Loucy (cell line): ENCODE results near the gene CLIC3.

Experiments
- H2AFZ ChIP-seq: fragments of 200-600 bp; sonication (generic); 2 replicates; pipeline ENCODE4 v1.6.0; 2016; ENCODE audit warnings: antibody characterized with exemption, mild to moderate bottlenecking, low read length, moderate library complexity
- H3F3A ChIP-seq: fragments of 200-600 bp; 2 replicates; pipeline ENCODE4 v1.6.0; 2016; ENCODE audit warnings: antibody characterized with exemption, low read depth, mild to moderate bottlenecking
- H3K27me3 ChIP-seq: fragments of 200-600 bp; sonication (generic); 2 replicates; pipeline ENCODE4 v1.6.1; 2014; ENCODE audit warnings: low read length, mild to moderate bottlenecking; ENCODE audit not compliant: insufficient read depth, poor library complexity, severe bottlenecking
- H3K36me3 ChIP-seq: fragments of 200-600 bp; sonication (generic); 2 replicates; pipeline ENCODE4 v1.6.1; 2016; ENCODE audit warnings: low read length; ENCODE audit not compliant: insufficient read depth
- H3K4me1 ChIP-seq: fragments of 200-600 bp; sonication (generic); 2 replicates; pipeline ENCODE4 v1.5.1; 2014; ENCODE audit warnings: low read length, mild to moderate bottlenecking; ENCODE audit not compliant: insufficient read depth, poor library complexity, severe bottlenecking
- H3K4me2 ChIP-seq: fragments of 200-600 bp; sonication (generic); 2 replicates; pipeline ENCODE4 v1.6.0; 2014; ENCODE audit warnings: antibody characterized with exemption, low read length, low read depth, mild to moderate bottlenecking; ENCODE audit not compliant: poor library complexity, severe bottlenecking
- H3K4me3 ChIP-seq: fragments of 200-600 bp; sonication (generic); 2 replicates; pipeline ENCODE4 v1.5.1; 2014; ENCODE audit warnings: low read length, mild to moderate bottlenecking, mixed read lengths; ENCODE audit not compliant: poor library complexity, severe bottlenecking
- H3K79me2 ChIP-seq: fragments of 200-600 bp; sonication (generic); 2 replicates; pipeline ENCODE4 v1.6.1; 2014; ENCODE audit warnings: low read length; ENCODE audit not compliant: insufficient read depth
- H3K9ac ChIP-seq: fragments of 200-600 bp; sonication (generic); 2 replicates; pipeline ENCODE4 v1.6.0; 2014; ENCODE audit warnings: mild to moderate bottlenecking, low read depth, low read length, moderate library complexity; ENCODE audit not compliant: poor library complexity, severe bottlenecking
- H3K9me2 ChIP-seq: fragments of 200-600 bp; sonication (generic); replicated peaks from 2 replicates; pipeline ENCODE4 v1.6.1; 2016; ENCODE audit warnings: low read depth, low read length, mixed read lengths
- H3K9me3 ChIP-seq: fragments of 200-600 bp; sonication (generic); 2 replicates; pipeline ENCODE4 v1.6.1; 2014; ENCODE audit warnings: mild to moderate bottlenecking, antibody characterized with exemption, low read length, low read depth; ENCODE audit not compliant: insufficient read depth
- H4K20me1 ChIP-seq: fragments of 200-600 bp; sonication (generic); 2 replicates; pipeline ENCODE4 v1.6.0; 2014; ENCODE audit warnings: antibody characterized with exemption, low read length, mild to moderate bottlenecking; ENCODE audit not compliant: insufficient read depth, poor library complexity, severe bottlenecking
- EZH2phosphoT487 ChIP-seq: fragments of 200-600 bp; IDR thresholded peaks from 2 replicates; pipeline ENCODE4 v1.6.1; 2018; ENCODE audit warnings: antibody characterized with exemption, mild to moderate bottlenecking, moderate library complexity, borderline replicate concordance
- TF ChIP-seq, protein P1 (sequence below): fragments of 200-600 bp; sonication (generic); conservative IDR thresholded peaks from 2 replicates; pipeline ENCODE4 v1.5.1; 2014; ENCODE audit warnings: mild to moderate bottlenecking, antibody characterized with exemption, low read length

Gene CLIC3

DNA sequence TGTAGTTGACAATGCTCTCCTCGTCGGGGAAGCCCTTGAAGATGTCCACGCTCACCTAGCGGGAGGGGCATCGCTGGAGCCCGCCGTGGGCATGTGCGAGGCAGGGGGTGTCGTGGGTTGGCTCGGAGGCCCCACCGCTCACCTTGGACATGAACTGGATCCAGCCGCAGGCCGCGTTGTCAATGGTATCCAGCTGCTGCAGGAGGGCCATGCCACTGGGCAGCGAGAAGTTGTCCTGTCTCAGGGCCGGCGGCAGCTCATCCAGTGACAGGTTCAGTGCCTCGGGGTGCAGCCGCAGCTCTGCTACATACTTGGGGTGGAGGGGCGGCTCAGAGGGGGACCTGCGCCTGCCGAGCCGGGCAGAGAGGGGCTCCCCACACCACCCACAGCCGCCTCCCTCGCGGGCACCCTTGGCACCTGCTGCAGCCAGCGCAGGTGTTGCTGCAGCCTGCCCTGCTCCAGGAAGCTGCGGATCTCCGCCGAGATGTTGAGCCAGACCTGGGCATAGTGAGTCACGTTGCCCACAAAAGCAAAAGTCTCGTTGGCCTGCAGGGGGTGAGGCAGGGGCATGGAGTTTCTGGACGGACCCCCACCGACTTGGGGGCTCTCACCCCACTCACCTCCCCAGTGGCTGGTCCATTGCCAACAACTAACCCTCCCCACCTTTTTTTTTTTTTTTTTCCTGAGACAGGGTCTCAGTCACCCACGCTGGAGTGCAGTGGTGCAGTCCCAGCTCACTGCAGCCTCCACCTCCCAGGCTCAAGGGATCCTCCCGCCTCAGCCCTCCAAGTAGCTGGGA, 22.6 kb upstream of the CLIC3 start:
- TF ChIP-seq, protein P1, sequence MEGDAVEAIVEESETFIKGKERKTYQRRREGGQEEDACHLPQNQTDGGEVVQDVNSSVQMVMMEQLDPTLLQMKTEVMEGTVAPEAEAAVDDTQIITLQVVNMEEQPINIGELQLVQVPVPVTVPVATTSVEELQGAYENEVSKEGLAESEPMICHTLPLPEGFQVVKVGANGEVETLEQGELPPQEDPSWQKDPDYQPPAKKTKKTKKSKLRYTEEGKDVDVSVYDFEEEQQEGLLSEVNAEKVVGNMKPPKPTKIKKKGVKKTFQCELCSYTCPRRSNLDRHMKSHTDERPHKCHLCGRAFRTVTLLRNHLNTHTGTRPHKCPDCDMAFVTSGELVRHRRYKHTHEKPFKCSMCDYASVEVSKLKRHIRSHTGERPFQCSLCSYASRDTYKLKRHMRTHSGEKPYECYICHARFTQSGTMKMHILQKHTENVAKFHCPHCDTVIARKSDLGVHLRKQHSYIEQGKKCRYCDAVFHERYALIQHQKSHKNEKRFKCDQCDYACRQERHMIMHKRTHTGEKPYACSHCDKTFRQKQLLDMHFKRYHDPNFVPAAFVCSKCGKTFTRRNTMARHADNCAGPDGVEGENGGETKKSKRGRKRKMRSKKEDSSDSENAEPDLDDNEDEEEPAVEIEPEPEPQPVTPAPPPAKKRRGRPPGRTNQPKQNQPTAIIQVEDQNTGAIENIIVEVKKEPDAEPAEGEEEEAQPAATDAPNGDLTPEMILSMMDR, result no peak
- TF ChIP-seq EZH2phosphoT487, result no peak
- H3K9ac ChIP-seq, result no peak overlapping the region
- H3K9me2 ChIP-seq, result no peaks in the 10 kb centered on the region
- H3K4me2 ChIP-seq, result no peak overlapping the region
- H4K20me1 ChIP-seq, result peaks cover 4% of the 10 kb centered on the region
- H3K79me2 ChIP-seq, result no peaks in the 10 kb centered on the region
- H3F3A ChIP-seq, result no peaks in the 10 kb centered on the region
- no peak overlapping the region for H3K4me3 ChIP-seq
- no peak overlapping the region for H2AFZ ChIP-seq
- no peaks in the 10 kb centered on the region for H3K4me1 ChIP-seq
- no peaks in the 10 kb centered on the region; the same call in 1 of the 2 replicates for H3K36me3 ChIP-seq
- no peaks in the 10 kb centered on the region for H3K9me3 ChIP-seq
- no peaks in the 10 kb centered on the region for H3K27me3 ChIP-seq

GRCh38 chr9:137017791-137018497, 21.6 kb upstream of the CLIC3 start:
- no peaks in the 10 kb centered on the region; the same call in 1 of the 2 replicates for H3K36me3 ChIP-seq
- no peaks in the 10 kb centered on the region for H3K27me3 ChIP-seq
- H2AFZ ChIP-seq, result no peak overlapping the region
- H3K4me2 ChIP-seq, result no peak overlapping the region
- no peak overlapping the region for H3K9ac ChIP-seq
- H3K9me2 ChIP-seq, result no peaks in the 10 kb centered on the region
- H3K4me1 ChIP-seq, result no peaks in the 10 kb centered on the region
- H3F3A ChIP-seq, result no peaks in the 10 kb centered on the region
- TF ChIP-seq, protein P1, result no peak
- TF ChIP-seq EZH2phosphoT487, result no peak
- peaks cover 4% of the 10 kb centered on the region for H4K20me1 ChIP-seq
- H3K9me3 ChIP-seq, result no peaks in the 10 kb centered on the region
- no peak overlapping the region for H3K4me3 ChIP-seq
- H3K79me2 ChIP-seq, result no peaks in the 10 kb centered on the region

DNA sequence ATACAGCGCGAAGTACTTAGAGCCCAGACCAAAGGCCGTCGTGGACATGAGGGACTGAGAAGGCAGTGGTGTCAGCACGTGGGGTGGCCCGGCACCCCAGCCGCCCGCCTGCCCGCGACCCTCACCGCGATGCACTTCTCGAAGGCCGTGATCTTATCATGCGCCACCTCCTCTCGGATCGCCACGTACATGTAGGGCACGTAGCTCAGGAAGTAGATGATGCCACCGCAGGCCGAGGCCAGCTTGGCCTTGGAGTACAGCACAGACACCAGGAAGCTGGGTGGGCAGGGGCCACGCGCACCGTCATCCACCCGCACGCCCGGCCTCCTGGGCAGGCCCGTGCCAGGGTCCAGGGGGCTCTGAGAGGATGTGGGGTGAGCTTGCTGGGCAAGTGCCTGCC, 20.7 kb upstream of the CLIC3 start:
- Histone ChIP-seq H3K36me3 (no peaks in the 10 kb centered on the region; the same call in 1 of the 2 replicates), H3K9ac (no peak overlapping the region), H3K4me1 (no peaks in the 10 kb centered on the region), H4K20me1 (peaks cover 4% of the 10 kb centered on the region), H3K79me2 (no peaks in the 10 kb centered on the region), H3F3A (no peaks in the 10 kb centered on the region), H3K27me3 (no peaks in the 10 kb centered on the region), H3K9me2 (no peaks in the 10 kb centered on the region), H2AFZ (no peak overlapping the region), H3K4me3 (no peak overlapping the region), H3K4me2 (no peak overlapping the region), H3K9me3 (no peaks in the 10 kb centered on the region)
- TF ChIP-seq, protein P1, result no peak
- TF ChIP-seq EZH2phosphoT487, result no peak
